Measurements from ENCODE around the gene GPC5.

DNA sequence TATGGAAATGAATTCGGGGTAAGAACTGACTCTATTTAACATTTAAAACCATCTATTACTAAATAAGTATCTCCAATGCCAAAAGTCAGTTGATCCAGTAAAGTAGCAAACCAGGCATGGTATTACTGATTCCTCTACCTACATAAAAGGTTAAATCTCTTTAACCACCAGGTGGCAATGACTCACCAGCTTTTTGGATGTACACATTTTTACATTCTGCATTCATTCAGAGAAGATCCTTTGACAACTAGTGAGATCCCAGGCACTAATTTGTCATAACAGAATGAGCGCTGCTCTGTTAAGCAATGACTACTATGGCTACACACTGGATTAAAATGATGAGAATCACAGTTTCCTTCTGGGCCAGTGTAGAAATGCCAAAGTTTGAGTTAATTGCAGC lies 1498.4 kb downstream of the GPC5 start:
- TF ChIP-seq, protein P1, sequence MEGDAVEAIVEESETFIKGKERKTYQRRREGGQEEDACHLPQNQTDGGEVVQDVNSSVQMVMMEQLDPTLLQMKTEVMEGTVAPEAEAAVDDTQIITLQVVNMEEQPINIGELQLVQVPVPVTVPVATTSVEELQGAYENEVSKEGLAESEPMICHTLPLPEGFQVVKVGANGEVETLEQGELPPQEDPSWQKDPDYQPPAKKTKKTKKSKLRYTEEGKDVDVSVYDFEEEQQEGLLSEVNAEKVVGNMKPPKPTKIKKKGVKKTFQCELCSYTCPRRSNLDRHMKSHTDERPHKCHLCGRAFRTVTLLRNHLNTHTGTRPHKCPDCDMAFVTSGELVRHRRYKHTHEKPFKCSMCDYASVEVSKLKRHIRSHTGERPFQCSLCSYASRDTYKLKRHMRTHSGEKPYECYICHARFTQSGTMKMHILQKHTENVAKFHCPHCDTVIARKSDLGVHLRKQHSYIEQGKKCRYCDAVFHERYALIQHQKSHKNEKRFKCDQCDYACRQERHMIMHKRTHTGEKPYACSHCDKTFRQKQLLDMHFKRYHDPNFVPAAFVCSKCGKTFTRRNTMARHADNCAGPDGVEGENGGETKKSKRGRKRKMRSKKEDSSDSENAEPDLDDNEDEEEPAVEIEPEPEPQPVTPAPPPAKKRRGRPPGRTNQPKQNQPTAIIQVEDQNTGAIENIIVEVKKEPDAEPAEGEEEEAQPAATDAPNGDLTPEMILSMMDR (conservative IDR thresholded peaks at IDR 0.05; ENCODE audit: low read length): no peak
- TF ChIP-seq EZH2phosphoT487 (IDR thresholded peaks at IDR 0.05; ENCODE audit: borderline replicate concordance, low read depth, low read length): no peak

All from OCI-LY7 (cell line).